ENCODE measurements around the gene CADM2.

DNA sequence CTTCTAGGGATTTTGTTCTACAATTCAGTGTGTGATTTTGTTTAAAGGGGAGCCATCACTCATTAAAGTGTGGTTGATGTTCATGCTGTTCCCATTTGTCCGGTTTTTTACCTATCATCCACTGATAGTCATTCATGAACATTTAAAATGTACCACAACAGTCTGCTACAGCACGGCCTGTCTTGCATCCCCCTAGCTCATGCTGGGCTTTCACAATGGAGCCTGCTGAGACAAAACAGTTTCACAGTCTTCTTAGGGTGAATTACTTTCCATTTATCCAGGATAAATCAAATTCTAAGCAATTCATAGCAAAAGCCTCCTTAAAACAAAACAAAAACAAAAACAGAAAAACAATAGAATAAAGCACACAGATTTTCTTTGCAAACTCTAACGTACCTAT lies 627.2 kb downstream of the CADM2 start:
- TF ChIP-seq POLR2A (IDR thresholded peaks at IDR 0.05; ENCODE audit: low read length), result no peak
- no peak for TF ChIP-seq GATA1 (IDR thresholded peaks at IDR 0.05; ENCODE audit: low read depth, low read length)

Data from erythroblast (primary cell).